OCI-LY1 (cell line): ENCODE measurements around the gene KCNMB2.

ENCODE experiments used
- H2AFZ ChIP-seq: fragments of 200-600 bp; sonication (generic), shearing (Covaris generic); 2 replicates; pipeline ENCODE4 v1.6.0; 2014; ENCODE audit warnings: antibody characterized with exemption, mild to moderate bottlenecking, low read length
- H3F3A ChIP-seq: fragments of 200-600 bp; sonication (generic), shearing (Covaris generic); 2 replicates; pipeline ENCODE4 v1.6.0; 2014; ENCODE audit warnings: mild to moderate bottlenecking, antibody characterized with exemption, low read length, moderate library complexity; ENCODE audit not compliant: insufficient read depth
- H3K27ac ChIP-seq: fragments of 200-600 bp; sonication (generic); 2 replicates; pipeline ENCODE4 v1.5.1; 2014; ENCODE audit warnings: low read length, mixed run types, mild to moderate bottlenecking, low read depth; ENCODE audit not compliant: poor library complexity, severe bottlenecking
- H3K27me3 ChIP-seq: fragments of 200-600 bp; sonication (generic); 2 replicates; pipeline ENCODE4 v1.6.0; 2014; ENCODE audit warnings: antibody characterized with exemption, mild to moderate bottlenecking, low read length, moderate library complexity; ENCODE audit not compliant: insufficient read depth
- H3K36me3 ChIP-seq: fragments of 200-600 bp; sonication (generic); 2 replicates; pipeline ENCODE4 v1.6.1; 2014; ENCODE audit warnings: mild to moderate bottlenecking, antibody characterized with exemption, low read length, moderate library complexity, mixed read lengths; ENCODE audit not compliant: insufficient read depth
- H3K4me1 ChIP-seq: fragments of 200-600 bp; sonication (generic); 2 replicates; pipeline ENCODE4 v1.5.1; 2014; ENCODE audit warnings: mild to moderate bottlenecking, low read length, moderate library complexity; ENCODE audit not compliant: insufficient read depth, severe bottlenecking
- H3K4me2 ChIP-seq: fragments of 200-600 bp; sonication (generic), shearing (Covaris generic); 2 replicates; pipeline ENCODE4 v1.6.1; 2014; ENCODE audit warnings: low read length
- H3K4me3 ChIP-seq: fragments of 200-600 bp; sonication (generic); 2 replicates; pipeline ENCODE4 v1.5.1; 2014; ENCODE audit warnings: low read length, low read depth, mild to moderate bottlenecking, mixed read lengths; ENCODE audit not compliant: poor library complexity, severe bottlenecking
- H3K79me2 ChIP-seq: fragments of 200-600 bp; shearing (Covaris generic); 2 replicates; pipeline ENCODE4 v1.6.1; 2016; ENCODE audit warnings: mixed run types, low read length, mixed read lengths; ENCODE audit not compliant: insufficient read depth
- H3K9ac ChIP-seq: fragments of 200-600 bp; sonication (generic), shearing (Covaris generic); 2 replicates; pipeline ENCODE4 v1.6.1; 2014; ENCODE audit warnings: mild to moderate bottlenecking, low read length, mixed read lengths
- H3K9me2 ChIP-seq: fragments of 200-600 bp; sonication (generic), shearing (Covaris generic); 2 replicates; pipeline ENCODE4 v1.6.1; 2014; ENCODE audit warnings: low read depth, mild to moderate bottlenecking, low read length, mixed read lengths
- H3K9me3 ChIP-seq: fragments of 200-600 bp; shearing (Covaris generic); 2 replicates; pipeline ENCODE4 v1.6.1; 2014; ENCODE audit warnings: low read length, mixed read lengths
- H4K20me1 ChIP-seq: fragments of 200-600 bp; sonication (generic), shearing (Covaris generic); 2 replicates; pipeline ENCODE4 v1.6.0; 2016; ENCODE audit warnings: mild to moderate bottlenecking, low read length; ENCODE audit not compliant: insufficient read depth
- CTCF ChIP-seq: fragments of 200-600 bp; sonication (generic), shearing (Covaris generic); IDR thresholded peaks from 2 replicates; pipeline ENCODE4 v1.5.1; 2017; ENCODE audit warnings: mild to moderate bottlenecking, antibody characterized with exemption, low read length, moderate library complexity, mixed read lengths
- EZH2 ChIP-seq: fragments of 200-600 bp; sonication (generic), shearing (Covaris generic); IDR thresholded peaks from 2 replicates; pipeline ENCODE4 v1.8.0; 2017; ENCODE audit warnings: borderline replicate concordance, mixed run types, mild to moderate bottlenecking, antibody characterized with exemption, low read length, moderate library complexity, mixed read lengths

The KCNMB2 gene

GRCh38 chr3:178840586-178840985 lies 304.4 kb downstream of the KCNMB2 start:
- Histone ChIP-seq H3K4me1 (no peaks in the 10 kb centered on the region), H4K20me1 (no peaks in the 10 kb centered on the region), H3F3A (no peaks in the 10 kb centered on the region), H3K4me2 (no peak overlapping the region), H3K9ac (no peak overlapping the region), H3K4me3 (no peak overlapping the region), H3K9me3 (no peaks in the 10 kb centered on the region), H2AFZ (no peak overlapping the region), H3K27me3 (no peaks in the 10 kb centered on the region), H3K27ac (no peak overlapping the region), H3K9me2 (no peaks in the 10 kb centered on the region), H3K79me2 (no peaks in the 10 kb centered on the region), H3K36me3 (no peaks in the 10 kb centered on the region)
- TF ChIP-seq CTCF, result no peak
- TF ChIP-seq EZH2, result no peak

GRCh38 chr3:178841011-178841410 lies 304.8 kb downstream of the KCNMB2 start:
- Histone ChIP-seq H3K4me2 (no peak overlapping the region), H3K79me2 (no peaks in the 10 kb centered on the region), H3K4me1 (no peaks in the 10 kb centered on the region), H3F3A (no peaks in the 10 kb centered on the region), H3K9me3 (no peaks in the 10 kb centered on the region), H3K9me2 (no peaks in the 10 kb centered on the region), H2AFZ (no peak overlapping the region), H3K36me3 (no peaks in the 10 kb centered on the region), H3K27me3 (no peaks in the 10 kb centered on the region), H4K20me1 (no peaks in the 10 kb centered on the region), H3K9ac (no peak overlapping the region), H3K4me3 (no peak overlapping the region), H3K27ac (no peak overlapping the region)
- TF ChIP-seq EZH2 (no peak), CTCF (no peak)

- no peaks in the 10 kb centered on the region for H3K27me3 ChIP-seq
- H3K9me2 ChIP-seq, result no peaks in the 10 kb centered on the region
- no peak overlapping the region for H3K27ac ChIP-seq
- no peaks in the 10 kb centered on the region for H3K4me1 ChIP-seq
- no peak overlapping the region for H2AFZ ChIP-seq
- H3K9ac ChIP-seq, result no peak overlapping the region
- TF ChIP-seq CTCF (no peak), EZH2 (no peak)
- no peaks in the 10 kb centered on the region for H4K20me1 ChIP-seq
- no peaks in the 10 kb centered on the region for H3F3A ChIP-seq
- H3K9me3 ChIP-seq, result no peaks in the 10 kb centered on the region
- no peak overlapping the region for H3K4me3 ChIP-seq
- H3K79me2 ChIP-seq, result no peaks in the 10 kb centered on the region
- no peak overlapping the region for H3K4me2 ChIP-seq
- H3K36me3 ChIP-seq, result no peaks in the 10 kb centered on the region
Observed at GRCh38 chr3:178844916-178845315, 308.7 kb downstream of the KCNMB2 start.
